Smooth muscle cell (in vitro differentiated cells): Measurements from ENCODE around the gene UFL1. TPM values are rescaled to one million over a fixed set of nuclear protein-coding genes. Genes with fewer than 3 reads are reported as not detected.

Source experiments
- DNase-seq: peaks from one replicate; lab custom pipeline; 2025; ENCODE audit not compliant: unreplicated experiment; lab: John Stamatoyannopoulos, UW
- H2AFZ ChIP-seq: fragments of 200-600 bp; sonication (generic); 2 replicates; pipeline ENCODE4 v1.6.0; 2016; ENCODE audit warnings: antibody characterized with exemption, low read depth, mild to moderate bottlenecking
- H3F3A ChIP-seq: fragments of 200-600 bp; sonication (generic); 2 replicates; pipeline ENCODE4 v1.6.0; 2017; ENCODE audit warnings: antibody characterized with exemption, low read depth
- H3K27ac ChIP-seq: fragments of 200-600 bp; sonication (generic); 2 replicates; pipeline ENCODE4 v1.5.1; 2016; ENCODE audit warnings: low read depth, mild to moderate bottlenecking
- H3K27me3 ChIP-seq: fragments of 200-600 bp; sonication (generic); 2 replicates; pipeline ENCODE4 v1.6.1; 2016; ENCODE audit warnings: low read depth, mild to moderate bottlenecking
- H3K36me3 ChIP-seq: fragments of 200-600 bp; sonication (generic); 2 replicates; pipeline ENCODE4 v1.5.1; 2016; ENCODE audit warnings: low read depth
- H3K4me1 ChIP-seq: fragments of 200-600 bp; sonication (generic); 2 replicates; pipeline ENCODE4 v1.5.1; 2016; ENCODE audit warnings: low read depth
- H3K4me2 ChIP-seq: fragments of 200-600 bp; sonication (generic); 2 replicates; pipeline ENCODE4 v1.6.0; 2016; ENCODE audit warnings: mild to moderate bottlenecking
- H3K4me3 ChIP-seq: fragments of 200-600 bp; sonication (generic); 2 replicates; pipeline ENCODE4 v1.5.1; 2016; ENCODE audit warnings: mild to moderate bottlenecking
- H3K79me2 ChIP-seq: fragments of 200-600 bp; sonication (generic); 2 replicates; pipeline ENCODE4 v1.6.0; 2016; ENCODE audit warnings: low read depth, mild to moderate bottlenecking
- H3K9ac ChIP-seq: fragments of 200-600 bp; sonication (generic); 2 replicates; pipeline ENCODE4 v1.6.0; 2016; ENCODE audit warnings: low read depth
- H3K9me3 ChIP-seq: fragments of 200-600 bp; sonication (generic); replicated peaks from 2 replicates; pipeline ENCODE4 v1.5.1; 2016; ENCODE audit warnings: low read depth
- H4K20me1 ChIP-seq: fragments of 200-600 bp; sonication (generic); 2 replicates; pipeline ENCODE4 v1.6.0; 2016; ENCODE audit warnings: low read depth
- WGBS: methylation state at CpG from one replicate; pipeline ENCODE4 v1.1.7; 2016; ENCODE audit warnings: low lambda C conversion rate; 5-methylcytosine and 5-hydroxymethylcytosine counted together
- polyA plus RNA-seq: library from polyadenylated mRNA; unstranded; fragments of >200 nt; fragmentation: Nextera tagmentation; extraction: Ambion mirVana; gene quantifications from 2 replicates; pipeline ENCODE4 v1.2.1, GENCODE V29; 2016
- total RNA-seq: library from RNA; depleted of rRNA; stranded (reverse); fragments of >200 nt; gene quantifications from 2 replicates; pipeline ENCODE4 v1.2.3, GENCODE V29; 2014
- TF ChIP-seq, protein P1 (sequence below): fragments of 200-600 bp; sonication (generic); IDR thresholded peaks from 2 replicates; pipeline ENCODE4 v1.5.1; 2017; ENCODE audit warnings: borderline replicate concordance, mild to moderate bottlenecking, antibody characterized with exemption; ENCODE audit not compliant: insufficient read depth, poor library complexity, severe bottlenecking

Gene UFL1
- total and polyA plus RNA-seq, 2 experiments from 2014 or later, result 19.2 to 41.2 TPM

- WGBS, result 31% methylated on average over 6 of the region's 6 CpGs
- peak overlapping the region; percentile 94 for H3K27ac ChIP-seq
- H2AFZ ChIP-seq, result peak overlapping the region; percentile 5
- H3K9me3 ChIP-seq, result no peaks in the 10 kb centered on the region
- H3K36me3 ChIP-seq, result no peaks in the 10 kb centered on the region
- no peak for DNase-seq
- peaks cover 24% of the 10 kb centered on the region for H3K79me2 ChIP-seq
- TF ChIP-seq, protein P1, sequence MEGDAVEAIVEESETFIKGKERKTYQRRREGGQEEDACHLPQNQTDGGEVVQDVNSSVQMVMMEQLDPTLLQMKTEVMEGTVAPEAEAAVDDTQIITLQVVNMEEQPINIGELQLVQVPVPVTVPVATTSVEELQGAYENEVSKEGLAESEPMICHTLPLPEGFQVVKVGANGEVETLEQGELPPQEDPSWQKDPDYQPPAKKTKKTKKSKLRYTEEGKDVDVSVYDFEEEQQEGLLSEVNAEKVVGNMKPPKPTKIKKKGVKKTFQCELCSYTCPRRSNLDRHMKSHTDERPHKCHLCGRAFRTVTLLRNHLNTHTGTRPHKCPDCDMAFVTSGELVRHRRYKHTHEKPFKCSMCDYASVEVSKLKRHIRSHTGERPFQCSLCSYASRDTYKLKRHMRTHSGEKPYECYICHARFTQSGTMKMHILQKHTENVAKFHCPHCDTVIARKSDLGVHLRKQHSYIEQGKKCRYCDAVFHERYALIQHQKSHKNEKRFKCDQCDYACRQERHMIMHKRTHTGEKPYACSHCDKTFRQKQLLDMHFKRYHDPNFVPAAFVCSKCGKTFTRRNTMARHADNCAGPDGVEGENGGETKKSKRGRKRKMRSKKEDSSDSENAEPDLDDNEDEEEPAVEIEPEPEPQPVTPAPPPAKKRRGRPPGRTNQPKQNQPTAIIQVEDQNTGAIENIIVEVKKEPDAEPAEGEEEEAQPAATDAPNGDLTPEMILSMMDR, result no peak
- H3K4me1 ChIP-seq, result peaks cover 24% of the 10 kb centered on the region
- peak overlapping the region; percentile 95 for H3K9ac ChIP-seq
- H3F3A ChIP-seq, result no peaks in the 10 kb centered on the region
- H3K4me2 ChIP-seq, result peak overlapping the region; percentile 88
- no peaks in the 10 kb centered on the region for H4K20me1 ChIP-seq
- H3K27me3 ChIP-seq, result no peaks in the 10 kb centered on the region
- H3K4me3 ChIP-seq, result peak overlapping the region; percentile 76
Observed at GRCh38 chr6:96520171-96521115, 1.2 kb upstream of the UFL1 start.

- Histone ChIP-seq H3K27ac (peak overlapping the region; percentile 94), H4K20me1 (no peaks in the 10 kb centered on the region), H3K9me3 (no peaks in the 10 kb centered on the region), H3K9ac (peak overlapping the region; percentile 95), H3K79me2 (peaks cover 24% of the 10 kb centered on the region), H2AFZ (peak overlapping the region; percentile 91), H3K4me1 (peaks cover 24% of the 10 kb centered on the region), H3K36me3 (peaks cover 6% of the 10 kb centered on the region), H3K4me3 (peak overlapping the region; percentile 76), H3K27me3 (no peaks in the 10 kb centered on the region), H3K4me2 (peak overlapping the region; percentile 88), H3F3A (no peaks in the 10 kb centered on the region)
- TF ChIP-seq, protein P1, result no peak
- no peak for DNase-seq
- WGBS, result 0% methylated on average over 8 of the region's 8 CpGs
Observed at GRCh38 chr6:96521306-96521643, 331 bp upstream of the UFL1 start.

DNA sequence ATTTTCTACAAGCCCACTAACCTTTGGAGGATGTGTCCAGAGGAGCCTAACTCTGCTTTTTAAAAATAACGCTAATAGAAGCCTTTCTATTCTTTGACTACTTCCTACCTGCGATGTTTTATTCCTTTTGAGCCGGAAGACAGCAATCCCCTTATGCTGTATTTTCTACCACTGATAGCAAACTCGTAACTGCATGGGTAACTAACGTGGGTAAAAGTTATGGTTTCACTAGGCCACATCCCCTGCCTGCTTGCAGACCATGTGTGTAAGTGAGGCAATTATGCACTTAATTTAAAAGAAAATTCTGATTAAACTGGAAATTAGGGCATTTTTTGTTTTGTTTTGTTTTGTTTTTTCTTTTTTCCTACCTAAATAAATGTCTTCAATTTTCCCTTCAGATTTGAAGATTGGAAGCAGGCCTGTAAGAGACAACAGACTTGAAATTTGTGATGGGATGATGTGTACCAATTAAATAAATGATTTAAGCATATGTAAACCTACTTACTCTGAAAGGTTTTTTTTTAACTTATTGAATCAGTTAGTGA lies 931 bp downstream of the UFL1 start:
- DNase-seq, result no peak
- peak overlapping the region; percentile 94 for H3K27ac ChIP-seq
- H2AFZ ChIP-seq, result peak overlapping the region; percentile 91
- no peaks in the 10 kb centered on the region for H3K9me3 ChIP-seq
- H3K9ac ChIP-seq, result peak overlapping the region; percentile 95
- 11% methylated on average over 5 of the region's 5 CpGs for WGBS
- no peaks in the 10 kb centered on the region for H4K20me1 ChIP-seq
- peaks cover 24% of the 10 kb centered on the region for H3K79me2 ChIP-seq
- peak overlapping the region; percentile 76 for H3K4me3 ChIP-seq
- no peaks in the 10 kb centered on the region for H3F3A ChIP-seq
- peaks cover 17% of the 10 kb centered on the region for H3K36me3 ChIP-seq
- no peaks in the 10 kb centered on the region for H3K27me3 ChIP-seq
- H3K4me2 ChIP-seq, result peak overlapping the region; percentile 88
- H3K4me1 ChIP-seq, result peaks cover 24% of the 10 kb centered on the region
- TF ChIP-seq, protein P1, result no peak
